PFSK-1 (cell line): ENCODE measurements around the gene GGN.

Experiments
- POLR2AphosphoS5 ChIP-seq: IDR thresholded peaks from 2 replicates; pipeline ENCODE4 v1.6.1; 2012; ENCODE audit warnings: low read depth, mild to moderate bottlenecking, control low read depth, low read length, moderate library complexity
- REST ChIP-seq, 2 experiments: IDR thresholded peaks; 2 replicates each; pipeline versions ENCODE4 v1.6.1 to v1.8.0; 2011 to 2012; ENCODE audit warnings: low read depth in 2 of 2, low read length in 2 of 2, control low read depth in 1 of 2, inconsistent platforms in 1 of 2, mild to moderate bottlenecking in 1 of 2, moderate library complexity in 1 of 2; ENCODE audit not compliant: insufficient read depth in 1 of 2

GRCh38 chr19:38424272-38424671, 36.4 kb upstream of the GGN start:
- TF ChIP-seq POLR2AphosphoS5 (no peak), REST (IDR thresholded peaks at IDR 0.05; ENCODE audit: insufficient read depth in 1 of 2, low read depth in 2 of 2, low read length in 2 of 2) (no peak)
